ENCODE data around the gene B3GALT4. TPM values are rescaled to one million over a fixed set of nuclear protein-coding genes. Genes with fewer than 3 reads are reported as not detected.

The B3GALT4 gene
- total and polyA plus RNA-seq, 2 of the 13 experiments (the other 11 are each of a cell fraction or from before 2014, with no cell fraction given): 0.04 to 0.27 TPM

DNA sequence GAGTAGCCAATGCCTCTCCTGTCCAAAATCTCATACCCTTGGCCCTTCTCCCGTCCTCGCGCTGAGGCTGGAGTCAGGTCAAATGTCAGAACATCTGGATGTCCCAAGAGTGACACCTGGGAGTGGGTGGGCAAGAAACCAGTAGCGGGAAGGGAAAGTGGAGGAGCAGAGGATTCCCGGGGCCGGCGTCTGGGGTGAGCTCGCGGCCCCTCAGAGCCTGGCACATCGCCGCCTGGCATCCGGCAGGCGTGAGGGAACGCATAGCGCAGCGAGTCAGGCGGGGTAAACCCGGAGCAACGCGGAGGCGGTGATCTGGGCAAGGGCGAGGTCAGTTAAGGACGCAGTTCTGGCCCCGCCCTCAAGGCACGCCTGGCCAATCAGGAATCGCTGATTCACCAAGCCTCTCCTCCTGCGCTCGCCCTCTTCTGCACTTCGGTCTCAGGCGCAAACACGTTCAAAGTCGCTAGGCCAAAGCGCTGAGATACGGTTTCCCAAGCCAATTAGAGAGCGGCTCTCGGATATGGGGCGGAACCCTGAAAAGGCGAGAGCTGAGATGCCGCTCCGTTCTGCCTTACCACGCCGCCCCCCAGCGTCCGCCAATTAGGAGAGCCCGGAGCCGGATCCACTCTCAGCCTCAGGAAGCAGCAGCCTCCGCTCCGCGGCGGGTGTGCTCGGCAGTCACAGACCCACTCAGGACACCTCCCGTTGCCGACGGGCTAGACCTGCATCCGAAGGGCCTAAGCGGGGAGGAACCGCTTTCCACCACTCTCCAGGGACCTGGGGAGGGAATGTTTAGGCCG lies 27.8 kb upstream of the B3GALT4 start (continued):
- 0 out of 2 replicates have a peak, but pooled peaks have one; percentile 45 for TF ChIP-seq THAP8 (CRISPR knock-in tag; IDR thresholded peaks at IDR 0.05; ENCODE audit: borderline replicate concordance)
- peak in 1 of 2 experiments; percentile 32; a peak in 1 of 4 replicates for TF ChIP-seq KLF16 (CRISPR knock-in tag; IDR thresholded peaks at IDR 0.05)
- peak; percentile 52; the same call in 1 of the 2 replicates for TF ChIP-seq ZNF160 (CRISPR knock-in tag; IDR thresholded peaks at IDR 0.05)
- TF ChIP-seq ZNF850 (CRISPR knock-in tag; conservative IDR thresholded peaks at IDR 0.05): no peak
- no peak for TF ChIP-seq ZNF260 (CRISPR knock-in tag; IDR thresholded peaks at IDR 0.05; ENCODE audit: borderline replicate concordance, low read depth)
- no peak; the same call in 1 of the 2 replicates for TF ChIP-seq ZNF446 (CRISPR knock-in tag; IDR thresholded peaks at IDR 0.05)
- peak; percentile 50 for TF ChIP-seq ZNF333 (CRISPR knock-in tag; IDR thresholded peaks at IDR 0.05; ENCODE audit: borderline replicate concordance)
- TF ChIP-seq, protein P1, sequence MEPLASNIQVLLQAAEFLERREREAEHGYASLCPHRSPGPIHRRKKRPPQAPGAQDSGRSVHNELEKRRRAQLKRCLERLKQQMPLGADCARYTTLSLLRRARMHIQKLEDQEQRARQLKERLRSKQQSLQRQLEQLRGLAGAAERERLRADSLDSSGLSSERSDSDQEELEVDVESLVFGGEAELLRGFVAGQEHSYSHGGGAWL (CRISPR knock-in tag; IDR thresholded peaks at IDR 0.05): peak; percentile 51
- TF ChIP-seq ZNF800 (CRISPR knock-in tag; IDR thresholded peaks at IDR 0.05): no peak
- 0 out of 2 replicates have a peak, but pooled peaks have one; percentile 63 for TF ChIP-seq ZNF383 (CRISPR knock-in tag; IDR thresholded peaks at IDR 0.05; ENCODE audit: borderline replicate concordance)
- 0 out of 2 replicates have a peak, but pooled peaks have one; percentile 66 for TF ChIP-seq SNAPC4 (CRISPR knock-in tag; IDR thresholded peaks at IDR 0.05)
- no peak for TF ChIP-seq PCBP2 (optimal IDR thresholded peaks at IDR 0.05; ENCODE audit: low read depth, low read length, poor library complexity, severe bottlenecking)
- TF ChIP-seq ZNF10 (CRISPR knock-in tag; IDR thresholded peaks at IDR 0.05; ENCODE audit: borderline replicate concordance, low read depth): no peak
- TF ChIP-seq REXO4 (CRISPR knock-in tag; IDR thresholded peaks at IDR 0.05; ENCODE audit: borderline replicate concordance): no peak
- peak; percentile 62; the same call in 1 of the 2 replicates for TF ChIP-seq ZNF136 (CRISPR knock-in tag; IDR thresholded peaks at IDR 0.05; ENCODE audit: low read depth)
- peak; percentile 99 for TF ChIP-seq KDM2A (CRISPR knock-in tag; IDR thresholded peaks at IDR 0.05; ENCODE audit: borderline replicate concordance, low read depth)
- TF ChIP-seq, protein P2, sequence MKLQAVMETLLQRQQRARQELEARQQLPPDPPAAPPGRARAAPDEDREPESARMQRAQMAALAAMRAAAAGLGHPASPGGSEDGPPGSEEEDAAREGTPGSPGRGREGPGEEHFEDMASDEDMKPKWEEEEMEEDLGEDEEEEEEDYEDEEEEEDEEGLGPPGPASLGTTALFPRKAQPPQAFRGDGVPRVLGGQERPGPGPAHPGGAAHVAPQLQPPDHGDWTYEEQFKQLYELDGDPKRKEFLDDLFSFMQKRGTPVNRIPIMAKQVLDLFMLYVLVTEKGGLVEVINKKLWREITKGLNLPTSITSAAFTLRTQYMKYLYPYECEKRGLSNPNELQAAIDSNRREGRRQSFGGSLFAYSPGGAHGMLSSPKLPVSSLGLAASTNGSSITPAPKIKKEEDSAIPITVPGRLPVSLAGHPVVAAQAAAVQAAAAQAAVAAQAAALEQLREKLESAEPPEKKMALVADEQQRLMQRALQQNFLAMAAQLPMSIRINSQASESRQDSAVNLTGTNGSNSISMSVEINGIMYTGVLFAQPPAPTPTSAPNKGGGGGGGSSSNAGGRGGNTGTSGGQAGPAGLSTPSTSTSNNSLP (IDR thresholded peaks at IDR 0.05; ENCODE audit: low read depth, low read length): no peak
